C4-2B (cell line): Measurements from ENCODE around the gene AAK1.
"Not testable (repeated sequence)": the region's sequence is repeated elsewhere in the genome, so short reads cannot be mapped to it uniquely, and the experiment has no call there.

Source experiments
- H3K27ac ChIP-seq: fragments of 450-650 bp; 2 replicates; pipeline ENCODE4 v1.5.1; 2017
- ZFX ChIP-seq: fragments of 450-650 bp; IDR thresholded peaks from 2 replicates; pipeline ENCODE4 v1.6.1; 2017
- TF ChIP-seq, protein P1 (sequence below): fragments of 450-650 bp; conservative IDR thresholded peaks from 2 replicates; pipeline ENCODE4 v1.5.1; 2017; ENCODE audit warnings: mild to moderate bottlenecking

AAK1 gene

DNA sequence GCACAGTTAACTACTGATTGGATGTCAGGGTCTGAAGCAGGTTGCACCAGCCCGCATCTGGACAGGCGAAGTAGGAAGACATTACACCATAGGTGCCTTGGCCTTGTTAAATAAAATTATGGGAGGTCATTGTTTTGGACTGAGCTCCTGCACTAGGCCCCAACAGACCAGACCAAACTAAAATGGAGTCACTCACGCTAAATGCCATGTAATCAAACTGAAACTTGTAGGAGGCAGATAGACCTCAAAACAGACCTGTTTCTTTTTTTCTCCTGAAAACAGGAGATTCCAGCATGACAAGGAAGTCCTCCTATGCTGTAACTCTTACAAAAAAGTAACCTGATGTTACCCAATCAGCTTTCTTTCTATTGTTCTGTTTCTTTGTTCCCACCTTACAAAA lies 190.9 kb downstream of the AAK1 start:
- no peak for TF ChIP-seq ZFX
- TF ChIP-seq, protein P1, sequence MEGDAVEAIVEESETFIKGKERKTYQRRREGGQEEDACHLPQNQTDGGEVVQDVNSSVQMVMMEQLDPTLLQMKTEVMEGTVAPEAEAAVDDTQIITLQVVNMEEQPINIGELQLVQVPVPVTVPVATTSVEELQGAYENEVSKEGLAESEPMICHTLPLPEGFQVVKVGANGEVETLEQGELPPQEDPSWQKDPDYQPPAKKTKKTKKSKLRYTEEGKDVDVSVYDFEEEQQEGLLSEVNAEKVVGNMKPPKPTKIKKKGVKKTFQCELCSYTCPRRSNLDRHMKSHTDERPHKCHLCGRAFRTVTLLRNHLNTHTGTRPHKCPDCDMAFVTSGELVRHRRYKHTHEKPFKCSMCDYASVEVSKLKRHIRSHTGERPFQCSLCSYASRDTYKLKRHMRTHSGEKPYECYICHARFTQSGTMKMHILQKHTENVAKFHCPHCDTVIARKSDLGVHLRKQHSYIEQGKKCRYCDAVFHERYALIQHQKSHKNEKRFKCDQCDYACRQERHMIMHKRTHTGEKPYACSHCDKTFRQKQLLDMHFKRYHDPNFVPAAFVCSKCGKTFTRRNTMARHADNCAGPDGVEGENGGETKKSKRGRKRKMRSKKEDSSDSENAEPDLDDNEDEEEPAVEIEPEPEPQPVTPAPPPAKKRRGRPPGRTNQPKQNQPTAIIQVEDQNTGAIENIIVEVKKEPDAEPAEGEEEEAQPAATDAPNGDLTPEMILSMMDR = no peak

GRCh38 chr2:69450735-69451416 lies 192.7 kb downstream of the AAK1 start:
- no peak overlapping the region for H3K27ac ChIP-seq
- TF ChIP-seq ZFX = no peak
- TF ChIP-seq, protein P1 = no peak

More for the DNA sequence above, 190.9 kb downstream of the AAK1 start:
- no peak overlapping the region for H3K27ac ChIP-seq

GRCh38 chr2:69449906-69450305 lies 193.6 kb downstream of the AAK1 start:
- no peak overlapping the region for H3K27ac ChIP-seq
- TF ChIP-seq, protein P1 = no peak
- no peak for TF ChIP-seq ZFX

DNA sequence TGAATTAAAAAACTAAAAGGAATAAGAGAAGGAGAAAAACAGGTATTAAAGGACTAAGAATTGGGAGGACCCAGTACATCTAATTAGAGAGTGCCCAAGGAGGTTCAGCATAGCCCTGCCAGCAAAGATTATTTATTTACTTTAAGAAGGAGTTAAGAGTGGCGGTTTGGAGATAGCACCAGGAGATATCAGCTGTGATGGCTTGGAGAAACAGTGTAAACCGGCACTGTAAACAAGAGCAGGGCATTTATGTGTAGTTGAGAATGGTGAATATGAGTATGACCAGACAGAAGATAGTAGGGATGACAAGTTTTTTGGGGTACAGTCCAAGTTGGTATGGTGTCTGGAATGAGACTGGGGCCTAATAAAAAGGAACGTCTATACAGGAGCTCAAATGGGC lies 199.9 kb downstream of the AAK1 start:
- not testable (repeated sequence) for H3K27ac ChIP-seq

DNA sequence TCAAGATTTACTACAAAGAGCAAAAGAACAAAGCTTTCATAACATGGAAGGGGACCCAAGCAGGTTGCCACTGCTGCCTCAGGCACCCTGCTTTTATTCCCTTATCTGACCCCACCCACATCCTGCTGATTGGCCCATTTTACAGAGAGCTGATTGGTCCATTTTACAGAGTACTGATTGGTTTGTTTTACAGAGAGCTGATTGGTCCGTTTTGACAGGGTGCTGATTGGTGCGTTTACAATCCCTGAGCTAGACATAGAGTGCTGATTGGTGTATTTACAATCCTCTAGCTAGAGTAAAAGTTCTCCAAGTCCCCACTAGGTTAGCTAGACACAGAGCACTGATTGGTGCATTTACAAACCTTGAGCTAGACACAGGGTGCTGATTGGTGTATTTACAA lies 204.0 kb downstream of the AAK1 start:
- not testable (repeated sequence) for H3K27ac ChIP-seq

GRCh38 chr2:69438580-69438979 lies 205.0 kb downstream of the AAK1 start:
- TF ChIP-seq, protein P1 = no peak
- TF ChIP-seq ZFX = no peak
- H3K27ac ChIP-seq = peak overlapping the region; percentile 90

DNA sequence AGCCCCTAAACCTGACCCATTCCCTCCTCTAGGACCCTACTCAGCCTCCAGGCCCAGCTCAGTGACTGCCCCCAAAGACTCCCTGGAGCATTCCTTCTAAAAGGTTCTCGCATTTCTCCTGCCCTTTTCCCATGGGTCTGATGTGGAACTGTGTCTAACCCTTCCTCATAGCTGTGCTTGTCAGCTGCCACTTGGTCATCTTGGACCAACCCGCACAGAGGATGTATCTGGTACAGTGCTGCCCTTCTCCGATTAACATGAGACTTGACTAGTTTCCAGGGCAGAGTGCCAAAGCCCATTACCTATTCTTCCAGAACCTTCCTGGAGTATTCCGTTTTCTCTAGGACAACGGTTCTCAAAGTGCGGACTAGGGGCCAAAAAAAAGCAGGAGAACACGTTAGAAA lies 205.8 kb downstream of the AAK1 start:
- H3K27ac ChIP-seq = peak overlapping the region; percentile 90
- TF ChIP-seq, protein P1 = no peak
- TF ChIP-seq ZFX = no peak

- peak within 1 kb of the TSS; percentile 90 for H3K27ac ChIP-seq
- TF ChIP-seq ZFX = peak; percentile 53; the same call in 1 of the 2 replicates
- TF ChIP-seq, protein P1 = peak; percentile 33
Observed at GRCh38 chr2:69436938-69437750, 206.4 kb downstream of the AAK1 start, which contains the start of gene NFU1. Gene NFU1 (minus strand): TSS chr2:69437435. CDS start chr2:69437422, 13 bp downstream.
